Endothelial cell of umbilical vein (primary cell): Measurements from ENCODE around the gene PDE4B. TPM values are rescaled to one million over a fixed set of nuclear protein-coding genes. Genes with fewer than 3 reads are reported as not detected.

Experiments
- BruUV-seq: library from RNA; stranded (reverse); fragments of 400-500 nt; replicated peaks from 2 replicates; lab custom pipeline; 2021; lab: Mats Ljungman, UMichigan
- CTCF ChIA-PET: fragments of 300-600, 350-600 bp; sonication (Branson Sonifier 250); formaldehyde crosslinking; loops from one replicate; lab custom pipeline; 2021; ENCODE audit warnings: antibody characterized with exemption, inconsistent platforms; lab: Charles Lee
- POLR2A ChIA-PET: fragments of 300-600, 350-600 bp; sonication (Branson Sonifier 250); formaldehyde crosslinking; loops from one replicate; lab custom pipeline; 2021; ENCODE audit warnings: antibody characterized with exemption, inconsistent platforms; lab: Charles Lee
- DNase-seq: peaks from one replicate; pipeline ENCODE4 v3.0.0-alpha.2; 2011; ENCODE audit warnings: low read depth, low spot score
- FAIRE-seq: peaks from 2 replicates; lab custom pipeline; 2011; peaks lifted over from hg19 to GRCh38; lab: Jason Lieb, UNC
- H2AFZ ChIP-seq: 2 replicates; pipeline ENCODE4 v1.6.0; 2012; ENCODE audit warnings: low read depth, low read length, control low read depth, inconsistent platforms
- H3K27ac ChIP-seq: 2 replicates; pipeline ENCODE4 v1.5.1; 2011; ENCODE audit warnings: low read depth, mild to moderate bottlenecking, control low read depth, low read length, moderate library complexity; ENCODE audit not compliant: insufficient read depth
- H3K27me3 ChIP-seq, 2 experiments: 2 replicates each; pipeline versions ENCODE4 v1.6.0 to v1.6.1; 2011; ENCODE audit warnings: low read length in 2 of 2, mixed read lengths in 1 of 2; ENCODE audit not compliant: control insufficient read depth in 2 of 2, insufficient read depth in 2 of 2
- H3K36me3 ChIP-seq, 2 experiments: 2 replicates in 1 of 2; 3 replicates in 1 of 2; pipeline ENCODE4 v1.5.1; 2011; ENCODE audit warnings: low read length in 2 of 2, mild to moderate bottlenecking in 1 of 2, moderate library complexity in 1 of 2; ENCODE audit not compliant: control insufficient read depth in 2 of 2, insufficient read depth in 2 of 2; ENCODE audit errors: extremely low read depth in 1 of 2
- H3K4me1 ChIP-seq: 3 replicates; pipeline ENCODE4 v1.5.1; 2011; ENCODE audit warnings: mild to moderate bottlenecking, low read length; ENCODE audit not compliant: control insufficient read depth, insufficient read depth; ENCODE audit errors: extremely low read depth
- H3K4me2 ChIP-seq: 2 replicates; pipeline ENCODE4 v1.6.1; 2011; ENCODE audit warnings: low read length, control low read depth, mixed read lengths; ENCODE audit not compliant: insufficient read depth
- H3K4me3 ChIP-seq, 3 experiments: fragments of 200-600 bp in 1 of 3; sonication (generic), shearing (Covaris generic) in 1 of 3; replicated peaks in 1 of 3; 2 replicates each; pipeline ENCODE4 v1.5.1; 2011 to 2016; ENCODE audit warnings: control low read depth in 3 of 3, low read length in 3 of 3, mild to moderate bottlenecking in 2 of 3, inconsistent platforms in 1 of 3, low read depth in 1 of 3, moderate library complexity in 1 of 3; ENCODE audit not compliant: insufficient read depth in 1 of 3
- H3K79me2 ChIP-seq: 2 replicates; pipeline ENCODE4 v1.6.0; 2012; ENCODE audit warnings: low read length, inconsistent platforms; ENCODE audit not compliant: control insufficient read depth, insufficient read depth
- H3K9ac ChIP-seq: replicated peaks from 2 replicates; pipeline ENCODE3; 2011; ENCODE audit warnings: low read length, control low read depth; ENCODE audit not compliant: insufficient read depth; ENCODE audit errors: extremely low read depth
- H3K9me1 ChIP-seq: replicated peaks from 3 replicates; pipeline ENCODE4 v1.6.0; 2011; ENCODE audit warnings: mild to moderate bottlenecking, low read length; ENCODE audit not compliant: control insufficient read depth, insufficient read depth; ENCODE audit errors: extremely low read depth
- H3K9me3 ChIP-seq: replicated peaks from 2 replicates; pipeline ENCODE4 v1.5.1; 2012; ENCODE audit warnings: low read length, inconsistent platforms; ENCODE audit not compliant: control insufficient read depth, insufficient read depth
- H4K20me1 ChIP-seq: replicated peaks from 2 replicates; pipeline ENCODE3; 2011; ENCODE audit warnings: mild to moderate bottlenecking, low read length; ENCODE audit not compliant: control insufficient read depth, insufficient read depth; ENCODE audit errors: extremely low read depth
- CTCF ChIP-seq, 2 donors: IDR thresholded peaks; 1 replicate in 1 of 2; 2 replicates in 1 of 2; pipeline ENCODE4 v1.5.1; 2011; ENCODE audit warnings: low read length in 2 of 2, mild to moderate bottlenecking in 2 of 2, moderate library complexity in 2 of 2, control low read depth in 1 of 2, inconsistent platforms in 1 of 2, low read depth in 1 of 2; ENCODE audit not compliant: insufficient read depth in 1 of 2; ENCODE audit errors: extremely low read depth in 1 of 2
- EZH2 ChIP-seq: IDR thresholded peaks from 2 replicates; pipeline ENCODE4 v1.6.1; 2012; ENCODE audit warnings: borderline replicate concordance, low read depth, mild to moderate bottlenecking, moderate library complexity, low read length, inconsistent platforms; ENCODE audit not compliant: severe bottlenecking
- FOS ChIP-seq: IDR thresholded peaks from 2 replicates; pipeline ENCODE4 v1.6.1; 2011; ENCODE audit warnings: mild to moderate bottlenecking, low read length, moderate library complexity, borderline replicate concordance; ENCODE audit not compliant: insufficient read depth
- GATA2 ChIP-seq: IDR thresholded peaks from 2 replicates; pipeline ENCODE4 v1.7.0; 2011; ENCODE audit warnings: low read depth, mild to moderate bottlenecking, moderate library complexity, mixed read lengths, low read length; ENCODE audit not compliant: insufficient read length, insufficient read depth
- JUN ChIP-seq: IDR thresholded peaks from 2 replicates; pipeline ENCODE4 v1.6.1; 2011; ENCODE audit warnings: borderline replicate concordance, low read depth; ENCODE audit not compliant: insufficient read length, insufficient read depth
- MAX ChIP-seq: IDR thresholded peaks from 2 replicates; pipeline ENCODE4 v1.6.1; 2011; ENCODE audit not compliant: insufficient read depth, insufficient read length
- MYC ChIP-seq: IDR thresholded peaks from one replicate; pipeline ENCODE4 v1.6.1; 2011; ENCODE audit warnings: mild to moderate bottlenecking, low read depth, low read length
- POLR2A ChIP-seq: IDR thresholded peaks from 2 replicates; pipeline ENCODE4 v1.6.1; 2012; ENCODE audit warnings: low read depth, mild to moderate bottlenecking, control low read depth, low read length
- POLR2AphosphoS5 ChIP-seq: IDR thresholded peaks from 2 replicates; pipeline ENCODE4 v1.6.1; 2012; ENCODE audit warnings: low read depth, mild to moderate bottlenecking, control low read depth, low read length, moderate library complexity; ENCODE audit not compliant: insufficient read depth
- dilution Hi-C: fragments of 300-500 bp; cut with MboI; formaldehyde crosslinking; loops from one replicate; pipeline ENCODE4 v1.15.0; 2019; ENCODE audit warnings: low sequenced_read_pairs; ENCODE audit not compliant: extremely low pct_ligation_motif_present
- intact Hi-C: fragments of 100-400 bp; cut with micrococcal nuclease; formaldehyde crosslinking; loops from one replicate; pipeline ENCODE4 v1.10.0; 2022
- polyA plus RNA-seq, 4 experiments: library from polyadenylated mRNA; depleted of rRNA in 3 of 4; stranded (reverse) in 3 of 4; unstranded in 1 of 4; fragments of >200 nt; gene quantifications; 2 replicates each; pipeline versions ENCODE4 v1.2.1 to v1.2.3, GENCODE V29; 2011 to 2012; ENCODE audit warnings: missing spikeins in 1 of 4
- total RNA-seq: library from RNA; stranded (reverse); gene quantifications from 2 replicates; pipeline ENCODE4 v1.2.3, GENCODE V29; 2021

Gene PDE4B
- total and polyA plus RNA-seq, 2 donors (not counting 3 experiments of a cell fraction or from before 2014, with no cell fraction given) = 63.5 to 69.8 TPM

DNA sequence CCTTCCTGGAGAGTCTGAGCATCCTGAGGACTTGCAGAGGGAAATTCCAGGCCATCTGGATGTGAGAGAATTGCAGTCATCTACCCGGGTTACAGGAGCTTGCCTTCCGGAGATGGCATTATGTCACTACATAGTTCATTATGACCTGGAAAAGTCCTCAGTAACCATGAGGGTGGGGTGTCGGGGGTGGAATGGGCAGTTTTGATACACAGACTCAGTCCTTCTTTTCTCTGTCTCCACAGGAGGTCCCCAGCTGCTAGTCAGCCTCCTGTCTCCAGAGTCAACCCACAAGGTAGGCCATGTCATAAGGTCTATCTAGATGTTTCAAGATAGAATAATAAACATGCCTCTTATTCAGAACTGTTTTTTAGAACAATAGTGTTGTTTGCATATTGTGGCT is 473.1 kb downstream of the PDE4B start:
- BruUV-seq = no TSS peak
- Histone ChIP-seq H3K27me3 (no peaks in the 10 kb centered on the region), H3K4me3 (no peak overlapping the region), H3K9me1 (no peaks in the 10 kb centered on the region), H3K4me2 (peak overlapping the region; percentile 75), H3K9me3 (no peaks in the 10 kb centered on the region), H3K9ac (peak overlapping the region; percentile 79), H3K36me3 (no peaks in the 10 kb centered on the region), H3K79me2 (no peaks in the 10 kb centered on the region), H4K20me1 (no peaks in the 10 kb centered on the region), H2AFZ (no peak overlapping the region), H3K4me1 (peaks cover 66% of the 10 kb centered on the region), H3K27ac (peak overlapping the region; percentile 89)
- DNase-seq (peak; percentile 83), FAIRE-seq (peak; percentile 93)
- intact Hi-C loops (loop anchor here (1.0 to 5.0 kb wide), 10 partner anchors 11 to 1567 kb away; partner anchors contain the start of genes GNG12, LEPR and LEPROT), dilution Hi-C loops (loop anchor here (25.0 kb wide), 1 partner anchor 197 kb away; no protein-coding TSS in a partner anchor)
- ChIA-PET CTCF (interaction anchor here (1.1 to 5.8 kb wide), 4 partner anchors 14 to 180 kb away, joined by 5 to 40 read pairs (median 18); no protein-coding TSS in a partner anchor), POLR2A (interaction anchor here (1.7 kb wide), 1 partner anchor 66 kb away, joined by 7 read pairs; no protein-coding TSS in a partner anchor)
- TF ChIP-seq FOS (no peak), EZH2 (no peak), MYC (no peak), MAX (no peak), JUN (peak; percentile 61), POLR2AphosphoS5 (peak; percentile 72), CTCF (IDR thresholded peaks at IDR 0.05; ENCODE audit: extremely low read depth in 1 of 2, insufficient read depth in 1 of 2, low read depth in 1 of 2, low read length in 2 of 2) (no peak), POLR2A (no peak), GATA2 (peak; percentile 23)
